K562 (cell line): Measurements from ENCODE around the gene PLTP.

Source experiments
- CBX5 ChIP-seq: IDR thresholded peaks from 2 replicates; pipeline ENCODE4 v1.6.1; 2014; ENCODE audit warnings: low read depth, borderline replicate concordance
- CTBP1 ChIP-seq: fragments of 450-650 bp; IDR thresholded peaks from 2 replicates; pipeline ENCODE4 v1.6.1; 2016; ENCODE audit warnings: borderline replicate concordance
- CXXC5 ChIP-seq: fragments of 250-450 bp; sonication (Bioruptor Pico); IDR thresholded peaks from 2 replicates; pipeline ENCODE4 v1.8.0; 2022; ENCODE audit warnings: inconsistent platforms, mild to moderate bottlenecking, moderate library complexity
- MAZ ChIP-seq, 2 experiments: fragments of 450-650 bp in 1 of 2; sonication (generic) in 1 of 2; formaldehyde crosslinking; IDR thresholded peaks in 1 of 2; conservative IDR thresholded peaks in 1 of 2; 2 replicates each; pipeline versions ENCODE4 v1.4.0 to v1.5.0; 2020; ENCODE audit warnings: mild to moderate bottlenecking in 1 of 2, missing genetic modification reagents in 1 of 2
- NR1H2 ChIP-seq: sonication (generic); formaldehyde crosslinking; IDR thresholded peaks from 2 replicates; pipeline ENCODE4 v1.4.0; 2020; ENCODE audit warnings: mild to moderate bottlenecking, missing genetic modification reagents
- POLR2A ChIP-seq: fragments of 450-650 bp; conservative IDR thresholded peaks from 2 replicates; pipeline ENCODE4 v1.6.1; 2016
- POLR2AphosphoS5 ChIP-seq: IDR thresholded peaks from 2 replicates; pipeline ENCODE4 v1.6.1; 2011; ENCODE audit warnings: mild to moderate bottlenecking, low read depth, low read length, moderate library complexity; ENCODE audit not compliant: control insufficient read depth, insufficient read depth
- PURB ChIP-seq: sonication (generic); formaldehyde crosslinking; IDR thresholded peaks from 2 replicates; pipeline ENCODE4 v1.9.0; 2021; ENCODE audit warnings: low read depth, mild to moderate bottlenecking, missing genetic modification reagents
- SREBF2 ChIP-seq: sonication (generic); formaldehyde crosslinking; IDR thresholded peaks from 2 replicates; pipeline ENCODE4 v1.4.0; 2020; ENCODE audit warnings: mild to moderate bottlenecking, missing genetic modification reagents
- SRF ChIP-seq, 2 experiments: fragments of 250-450, 450-650 bp in 1 of 2; sonication (Bioruptor Pico) in 1 of 2; sonication (generic) in 1 of 2; formaldehyde crosslinking; IDR thresholded peaks; 2 replicates each; pipeline versions ENCODE4 v1.5.0 to v1.5.1; 2020 to 2022; ENCODE audit warnings: mild to moderate bottlenecking in 1 of 2, missing genetic modification reagents in 1 of 2
- ZBTB8A ChIP-seq: fragments of 450-650 bp; IDR thresholded peaks from 2 replicates; pipeline ENCODE4 v1.6.1; 2018; ENCODE audit warnings: mild to moderate bottlenecking, moderate library complexity; ENCODE audit not compliant: partially characterized antibody
- TF ChIP-seq, protein P1 (sequence below): fragments of 450-650 bp; IDR thresholded peaks from 2 replicates; pipeline ENCODE4 v1.6.1; 2016; ENCODE audit warnings: borderline replicate concordance
- TF ChIP-seq, protein P2 (sequence below), 3 experiments: IDR thresholded peaks in 2 of 3; conservative IDR thresholded peaks in 1 of 3; 2 replicates each; pipeline ENCODE4 v1.5.1; 2011 to 2012; ENCODE audit warnings: low read length in 3 of 3, mild to moderate bottlenecking in 3 of 3, control low read depth in 2 of 3, improper control_type of control experiment in 1 of 3, inconsistent platforms in 1 of 3, low read depth in 1 of 3, mixed read lengths in 1 of 3, moderate library complexity in 1 of 3; ENCODE audit not compliant: insufficient read depth in 2 of 3
- TF ChIP-seq, protein P3 (sequence below), 2 experiments: fragments of 450-650 bp in 1 of 2; IDR thresholded peaks; 2 replicates each; pipeline ENCODE4 v1.6.1; 2011 to 2017; ENCODE audit warnings: low read depth in 2 of 2, antibody characterized with exemption in 1 of 2, borderline replicate concordance in 1 of 2, low read length in 1 of 2, mild to moderate bottlenecking in 1 of 2, mixed read lengths in 1 of 2; ENCODE audit not compliant: control insufficient read depth in 1 of 2

DNA sequence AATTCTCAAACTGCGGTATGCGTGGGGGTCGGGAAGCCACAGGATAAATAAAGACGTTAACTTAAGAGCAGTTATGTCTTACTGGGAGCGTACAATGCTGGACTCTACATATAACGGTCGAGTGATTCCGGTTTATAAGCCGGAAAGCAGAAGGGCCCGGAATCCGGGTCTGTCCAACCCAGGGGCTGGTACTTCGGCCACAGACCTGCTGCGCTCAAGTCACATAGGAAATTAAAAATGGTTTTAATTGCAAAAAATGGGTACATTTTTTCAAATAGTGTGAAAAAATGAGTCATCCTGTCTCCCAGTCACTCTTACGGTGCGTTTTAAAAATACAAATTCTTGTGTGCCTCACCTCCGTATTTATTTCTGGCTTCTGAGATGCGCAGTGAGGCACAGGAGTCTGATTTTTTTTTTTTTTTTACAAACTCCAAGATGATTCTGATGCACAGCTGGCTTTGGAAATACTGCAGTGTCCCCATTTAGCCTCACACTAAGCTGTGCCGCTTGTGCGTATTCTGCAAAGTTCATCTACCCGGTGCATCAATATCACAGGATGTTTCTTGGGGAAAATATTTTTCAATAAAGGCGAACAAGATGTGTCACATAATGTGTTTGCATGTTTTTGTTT, 23.6 kb upstream of the PLTP start:
- TF ChIP-seq, protein P1, sequence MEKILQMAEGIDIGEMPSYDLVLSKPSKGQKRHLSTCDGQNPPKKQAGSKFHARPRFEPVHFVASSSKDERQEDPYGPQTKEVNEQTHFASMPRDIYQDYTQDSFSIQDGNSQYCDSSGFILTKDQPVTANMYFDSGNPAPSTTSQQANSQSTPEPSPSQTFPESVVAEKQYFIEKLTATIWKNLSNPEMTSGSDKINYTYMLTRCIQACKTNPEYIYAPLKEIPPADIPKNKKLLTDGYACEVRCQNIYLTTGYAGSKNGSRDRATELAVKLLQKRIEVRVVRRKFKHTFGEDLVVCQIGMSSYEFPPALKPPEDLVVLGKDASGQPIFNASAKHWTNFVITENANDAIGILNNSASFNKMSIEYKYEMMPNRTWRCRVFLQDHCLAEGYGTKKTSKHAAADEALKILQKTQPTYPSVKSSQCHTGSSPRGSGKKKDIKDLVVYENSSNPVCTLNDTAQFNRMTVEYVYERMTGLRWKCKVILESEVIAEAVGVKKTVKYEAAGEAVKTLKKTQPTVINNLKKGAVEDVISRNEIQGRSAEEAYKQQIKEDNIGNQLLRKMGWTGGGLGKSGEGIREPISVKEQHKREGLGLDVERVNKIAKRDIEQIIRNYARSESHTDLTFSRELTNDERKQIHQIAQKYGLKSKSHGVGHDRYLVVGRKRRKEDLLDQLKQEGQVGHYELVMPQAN: no peak
- TF ChIP-seq, protein P2, sequence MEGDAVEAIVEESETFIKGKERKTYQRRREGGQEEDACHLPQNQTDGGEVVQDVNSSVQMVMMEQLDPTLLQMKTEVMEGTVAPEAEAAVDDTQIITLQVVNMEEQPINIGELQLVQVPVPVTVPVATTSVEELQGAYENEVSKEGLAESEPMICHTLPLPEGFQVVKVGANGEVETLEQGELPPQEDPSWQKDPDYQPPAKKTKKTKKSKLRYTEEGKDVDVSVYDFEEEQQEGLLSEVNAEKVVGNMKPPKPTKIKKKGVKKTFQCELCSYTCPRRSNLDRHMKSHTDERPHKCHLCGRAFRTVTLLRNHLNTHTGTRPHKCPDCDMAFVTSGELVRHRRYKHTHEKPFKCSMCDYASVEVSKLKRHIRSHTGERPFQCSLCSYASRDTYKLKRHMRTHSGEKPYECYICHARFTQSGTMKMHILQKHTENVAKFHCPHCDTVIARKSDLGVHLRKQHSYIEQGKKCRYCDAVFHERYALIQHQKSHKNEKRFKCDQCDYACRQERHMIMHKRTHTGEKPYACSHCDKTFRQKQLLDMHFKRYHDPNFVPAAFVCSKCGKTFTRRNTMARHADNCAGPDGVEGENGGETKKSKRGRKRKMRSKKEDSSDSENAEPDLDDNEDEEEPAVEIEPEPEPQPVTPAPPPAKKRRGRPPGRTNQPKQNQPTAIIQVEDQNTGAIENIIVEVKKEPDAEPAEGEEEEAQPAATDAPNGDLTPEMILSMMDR (IDR thresholded peaks at IDR 0.05 in 2 of 3, conservative IDR thresholded peaks at IDR 0.05 in 1 of 3; ENCODE audit: insufficient read depth in 2 of 3, low read depth in 1 of 3, low read length in 3 of 3): no peak
- TF ChIP-seq CTBP1 (no peak), SREBF2 (no peak), POLR2AphosphoS5 (no peak), CBX5 (no peak), NR1H2 (CRISPR knock-in tag) (no peak), PURB (no peak), MAZ (CRISPR knock-in tag; conservative IDR thresholded peaks at IDR 0.05 in 1 of 2, IDR thresholded peaks at IDR 0.05 in 1 of 2) (0 out of 4 replicates have a peak, but pooled peaks of 1 of the 2 experiments have one; percentile 10), SRF (CRISPR knock-in tag; IDR thresholded peaks at IDR 0.05) (no peak; a peak in 1 of 4 replicates), ZBTB8A (no peak), POLR2A (no peak), CXXC5 (CRISPR knock-in tag) (no peak)
- TF ChIP-seq, protein P3, sequence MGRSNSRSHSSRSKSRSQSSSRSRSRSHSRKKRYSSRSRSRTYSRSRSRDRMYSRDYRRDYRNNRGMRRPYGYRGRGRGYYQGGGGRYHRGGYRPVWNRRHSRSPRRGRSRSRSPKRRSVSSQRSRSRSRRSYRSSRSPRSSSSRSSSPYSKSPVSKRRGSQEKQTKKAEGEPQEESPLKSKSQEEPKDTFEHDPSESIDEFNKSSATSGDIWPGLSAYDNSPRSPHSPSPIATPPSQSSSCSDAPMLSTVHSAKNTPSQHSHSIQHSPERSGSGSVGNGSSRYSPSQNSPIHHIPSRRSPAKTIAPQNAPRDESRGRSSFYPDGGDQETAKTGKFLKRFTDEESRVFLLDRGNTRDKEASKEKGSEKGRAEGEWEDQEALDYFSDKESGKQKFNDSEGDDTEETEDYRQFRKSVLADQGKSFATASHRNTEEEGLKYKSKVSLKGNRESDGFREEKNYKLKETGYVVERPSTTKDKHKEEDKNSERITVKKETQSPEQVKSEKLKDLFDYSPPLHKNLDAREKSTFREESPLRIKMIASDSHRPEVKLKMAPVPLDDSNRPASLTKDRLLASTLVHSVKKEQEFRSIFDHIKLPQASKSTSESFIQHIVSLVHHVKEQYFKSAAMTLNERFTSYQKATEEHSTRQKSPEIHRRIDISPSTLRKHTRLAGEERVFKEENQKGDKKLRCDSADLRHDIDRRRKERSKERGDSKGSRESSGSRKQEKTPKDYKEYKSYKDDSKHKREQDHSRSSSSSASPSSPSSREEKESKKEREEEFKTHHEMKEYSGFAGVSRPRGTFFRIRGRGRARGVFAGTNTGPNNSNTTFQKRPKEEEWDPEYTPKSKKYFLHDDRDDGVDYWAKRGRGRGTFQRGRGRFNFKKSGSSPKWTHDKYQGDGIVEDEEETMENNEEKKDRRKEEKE (IDR thresholded peaks at IDR 0.05; ENCODE audit: borderline replicate concordance in 1 of 2, control insufficient read depth in 1 of 2, low read depth in 2 of 2, low read length in 1 of 2): 0 out of 4 replicates have a peak, but pooled peaks of 1 of the 2 experiments have one; percentile 83
